ENCODE measurements around the gene TIAM2.
A peak's percentile ranks its signal among the peaks of the same experiment; 100 is the strongest.
"Not testable (repeated sequence)": the region's sequence is repeated elsewhere in the genome, so short reads cannot be mapped to it uniquely, and the experiment has no call there.

TIAM2 gene

DNA sequence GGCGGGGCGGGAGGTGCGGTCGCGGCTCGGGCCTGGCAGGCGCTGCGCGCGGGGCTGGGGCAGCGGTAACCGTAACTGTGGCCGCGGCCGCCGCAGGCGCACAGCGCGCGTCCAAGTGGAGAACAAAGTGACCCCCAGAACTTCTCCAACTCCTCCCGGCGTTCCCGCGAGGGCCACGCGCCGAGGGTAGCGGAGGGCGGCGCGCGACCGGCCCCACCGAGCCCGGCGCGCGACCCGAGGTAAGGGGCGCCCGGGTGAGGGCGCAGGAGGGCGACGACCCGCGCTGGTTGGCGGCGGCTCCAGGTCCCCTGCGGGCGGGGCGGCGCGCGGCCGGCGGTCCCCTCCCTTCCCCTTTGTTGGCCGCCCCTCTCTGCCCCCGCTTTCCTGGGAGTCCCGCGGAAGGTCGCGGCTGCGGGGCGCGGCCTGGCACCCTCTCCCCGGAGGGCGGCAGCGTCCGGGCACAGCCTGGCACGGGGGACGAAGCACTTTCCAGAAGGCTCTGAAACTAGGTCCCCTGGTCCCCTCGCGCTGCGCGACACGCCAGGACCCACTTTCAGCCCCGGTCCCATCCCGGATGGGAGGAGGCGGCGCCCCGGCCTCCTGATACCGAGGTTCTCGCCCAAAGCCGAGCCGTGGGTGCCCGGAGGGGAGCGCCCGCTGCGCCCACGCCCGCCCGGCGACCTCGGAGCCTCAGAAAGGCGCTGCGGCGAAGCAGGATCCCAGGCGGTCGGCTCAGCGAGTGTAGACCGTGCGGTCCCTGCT lies at the start of gene TIAM2:
Gene TIAM2, plus strand, starts transcription at position 62 of the 762 bp plus-strand sequence. CDS start 133,909 bp downstream, outside the sequence.
- DNase-seq (ENCODE audit: low spot score in 2 of 2), result no peak
- Mint-ChIP-seq H3K4me1 (no peaks in the 10 kb centered on the region), H3K36me3 (ENCODE audit: insufficient read depth) (no peaks in the 10 kb centered on the region), H3K9me3 (no peaks in the 10 kb centered on the region), H3K27me3 (peaks cover 36% of the 10 kb centered on the region), H3K27ac (ENCODE audit: low read depth) (no peak within 1 kb of the TSS), H3K4me3 (peak within 1 kb of the TSS; percentile 55)
- no peak for ATAC-seq (replicated peaks; ENCODE audit: extremely low read depth, poor library complexity, severe bottlenecking)

DNA sequence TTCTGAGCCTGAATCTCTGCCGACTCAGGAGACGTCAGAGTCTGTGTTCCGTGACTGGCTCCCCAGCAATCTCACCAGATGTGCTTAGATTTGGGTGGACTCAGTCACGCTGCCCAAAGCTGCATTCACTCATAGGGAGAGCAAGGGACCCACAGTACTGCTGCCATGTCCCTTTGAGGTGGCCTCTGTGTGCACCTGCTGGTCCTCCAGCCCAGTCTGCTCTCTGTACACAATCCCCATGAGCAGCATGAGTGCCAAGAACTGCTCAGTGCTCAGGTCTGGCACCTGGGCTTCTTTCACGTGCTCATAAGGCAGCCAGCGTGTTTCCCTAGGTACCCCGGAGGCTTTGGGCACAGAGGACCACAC lies 44.2 kb upstream of the TIAM2 start:
- H3K36me3 Mint-ChIP-seq (ENCODE audit: insufficient read depth), result peaks cover 12% of the 10 kb centered on the region
- H3K27ac Mint-ChIP-seq (ENCODE audit: low read depth), result peak overlapping the region; percentile 23
- H3K27me3 Mint-ChIP-seq, result no peaks in the 10 kb centered on the region
- H3K4me3 Mint-ChIP-seq, result no peak overlapping the region
- no peaks in the 10 kb centered on the region for H3K9me3 Mint-ChIP-seq
- H3K4me1 Mint-ChIP-seq, result peaks cover 41% of the 10 kb centered on the region
- ATAC-seq (replicated peaks; ENCODE audit: extremely low read depth, poor library complexity, severe bottlenecking) (peak; percentile 37), DNase-seq (ENCODE audit: low spot score in 2 of 2) (no peak)

DNA sequence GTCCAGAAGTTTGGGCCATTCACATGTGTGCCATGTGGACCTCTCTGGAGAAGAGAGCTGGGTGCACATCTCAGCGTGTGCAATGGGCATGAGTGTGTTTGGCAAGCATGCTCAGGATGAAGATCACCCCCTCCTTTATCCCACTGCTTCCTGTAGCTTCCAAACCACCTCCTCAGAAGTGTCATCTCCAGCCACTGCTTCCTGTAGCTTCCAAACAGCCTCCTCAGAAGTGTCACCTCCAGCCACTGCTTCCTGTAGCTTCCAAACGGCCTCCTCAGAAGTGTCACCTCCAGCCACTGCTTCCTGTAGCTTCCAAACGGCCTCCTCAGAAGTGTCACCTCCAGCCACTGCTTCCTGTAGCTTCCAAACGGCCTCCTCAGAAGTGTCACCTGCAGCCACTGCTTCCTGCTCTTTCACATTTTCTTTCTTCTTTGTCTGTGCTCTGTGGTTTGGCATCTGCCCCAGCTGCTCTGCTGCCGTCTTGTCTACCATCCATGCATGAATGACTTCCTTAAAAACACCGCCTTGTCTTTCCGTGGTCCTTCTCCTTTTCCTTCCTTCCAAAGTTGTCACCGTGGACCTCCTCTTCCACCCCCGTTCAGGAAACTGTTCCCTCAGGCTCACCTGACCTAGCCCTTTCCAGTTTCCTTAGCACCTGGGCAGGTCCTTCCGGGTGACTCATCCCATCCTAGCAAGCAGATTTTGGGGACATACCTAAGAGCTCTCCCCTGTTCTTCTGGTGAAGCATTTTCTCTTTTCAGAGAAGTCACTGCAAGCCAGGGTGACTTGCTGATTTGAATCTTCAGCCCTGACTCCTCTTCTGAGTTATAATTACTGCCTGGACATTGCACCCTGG lies 43.5 kb upstream of the TIAM2 start:
- no peaks in the 10 kb centered on the region for H3K27me3 Mint-ChIP-seq
- H3K4me3 Mint-ChIP-seq, result peak overlapping the region; percentile 47
- H3K36me3 Mint-ChIP-seq (ENCODE audit: insufficient read depth), result peaks cover 12% of the 10 kb centered on the region
- H3K9me3 Mint-ChIP-seq, result no peaks in the 10 kb centered on the region
- peak overlapping the region; percentile 89 for H3K27ac Mint-ChIP-seq (ENCODE audit: low read depth)
- ATAC-seq (replicated peaks; ENCODE audit: extremely low read depth, poor library complexity, severe bottlenecking), result peak; percentile 83
- DNase-seq (ENCODE audit: low spot score in 2 of 2), result peak in 1 of 2 donors; percentile 57
- H3K4me1 Mint-ChIP-seq, result peaks cover 41% of the 10 kb centered on the region

DNA sequence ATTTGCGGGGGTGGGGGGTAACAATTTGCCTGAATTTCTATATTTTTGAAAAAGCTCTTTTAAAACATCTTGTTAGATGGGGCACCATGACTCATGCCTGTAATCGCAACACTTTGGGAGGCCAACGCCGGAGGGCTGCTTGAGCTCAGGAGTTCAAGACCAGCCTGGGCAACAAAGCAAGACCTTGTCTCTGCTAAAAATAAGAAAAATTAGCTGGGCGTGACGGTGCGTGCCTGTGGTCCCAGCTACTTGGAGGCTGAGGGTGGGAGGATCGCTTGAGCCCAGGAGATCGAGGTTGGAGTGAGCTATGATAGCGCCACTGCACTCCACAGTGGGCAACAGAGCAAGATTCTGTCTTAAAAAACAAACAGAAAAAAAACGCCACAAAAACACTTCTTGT lies 41.5 kb upstream of the TIAM2 start:
- H3K4me3 Mint-ChIP-seq, result no peak overlapping the region
- no peak overlapping the region for H3K27ac Mint-ChIP-seq (ENCODE audit: low read depth)
- no peak for DNase-seq (ENCODE audit: low spot score in 2 of 2)
- peaks cover 41% of the 10 kb centered on the region for H3K4me1 Mint-ChIP-seq
- no peak for ATAC-seq (replicated peaks; ENCODE audit: extremely low read depth, poor library complexity, severe bottlenecking)
- peaks cover 13% of the 10 kb centered on the region for H3K36me3 Mint-ChIP-seq (ENCODE audit: insufficient read depth)
- H3K9me3 Mint-ChIP-seq, result no peaks in the 10 kb centered on the region
- no peaks in the 10 kb centered on the region for H3K27me3 Mint-ChIP-seq

DNA sequence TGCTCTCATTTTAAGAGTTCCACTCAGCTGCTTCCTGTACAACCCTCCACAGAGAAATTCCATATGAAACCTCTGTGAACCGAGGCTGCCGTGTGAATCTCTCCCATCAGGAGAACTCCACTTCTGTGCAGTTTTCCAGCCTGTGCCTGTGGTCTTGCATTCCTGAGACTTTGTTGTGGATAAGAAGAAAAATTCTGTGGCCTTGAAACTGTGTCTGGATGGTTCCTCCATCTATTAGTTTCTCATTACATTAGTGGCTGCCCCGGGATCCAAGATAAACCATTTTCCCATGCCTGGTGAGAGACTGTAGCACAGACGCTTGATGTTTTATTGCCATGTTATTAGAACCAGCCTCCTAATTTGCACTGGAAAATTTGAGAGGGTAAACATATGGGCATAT lies 40.8 kb upstream of the TIAM2 start:
- no peak overlapping the region for H3K27ac Mint-ChIP-seq (ENCODE audit: low read depth)
- DNase-seq (ENCODE audit: low spot score in 2 of 2) (no peak), ATAC-seq (replicated peaks; ENCODE audit: extremely low read depth, poor library complexity, severe bottlenecking) (no peak)
- H3K36me3 Mint-ChIP-seq (ENCODE audit: insufficient read depth), result peaks cover 11% of the 10 kb centered on the region
- no peak overlapping the region for H3K4me3 Mint-ChIP-seq
- peaks cover 39% of the 10 kb centered on the region for H3K4me1 Mint-ChIP-seq
- no peaks in the 10 kb centered on the region for H3K9me3 Mint-ChIP-seq
- H3K27me3 Mint-ChIP-seq, result no peaks in the 10 kb centered on the region

DNA sequence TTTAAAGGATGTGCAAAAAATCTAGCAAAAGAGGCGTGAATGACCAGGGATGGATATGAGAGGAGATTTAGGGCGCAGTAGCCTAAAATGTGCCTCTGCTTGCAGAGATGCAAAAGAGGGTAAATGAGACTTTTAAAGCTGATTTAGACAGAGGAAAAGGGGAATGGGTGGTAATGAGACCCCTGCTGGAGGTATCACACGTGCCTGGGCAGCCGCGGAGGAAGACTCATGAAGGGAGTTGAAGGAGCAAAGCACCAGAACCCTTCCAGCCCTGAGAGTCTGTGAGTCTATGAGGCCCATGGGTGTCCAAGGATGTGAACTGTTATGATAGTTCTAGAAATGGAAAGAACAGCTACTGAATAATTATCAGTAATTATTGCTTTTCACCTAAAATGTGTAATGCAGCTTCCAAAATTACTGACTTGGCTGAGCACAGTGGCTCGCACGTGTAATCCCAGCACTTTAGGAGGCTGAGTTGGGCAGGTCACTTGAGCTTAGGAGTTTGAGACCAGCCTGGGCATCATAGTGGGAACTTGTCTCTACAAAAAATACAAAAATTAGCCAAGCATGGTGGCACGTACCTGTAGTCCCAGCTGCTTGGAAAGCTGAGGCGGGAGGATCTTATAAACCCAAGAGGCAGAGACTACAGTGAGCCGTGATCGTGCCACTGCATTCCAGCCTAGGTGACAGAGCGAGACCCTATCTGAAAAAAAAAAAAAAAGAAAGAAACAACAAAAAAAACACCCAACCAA lies 38.2 kb upstream of the TIAM2 start:
- no peaks in the 10 kb centered on the region for H3K9me3 Mint-ChIP-seq
- H3K36me3 Mint-ChIP-seq (ENCODE audit: insufficient read depth), result peaks cover 4% of the 10 kb centered on the region
- H3K4me1 Mint-ChIP-seq, result peaks cover 17% of the 10 kb centered on the region
- H3K27ac Mint-ChIP-seq (ENCODE audit: low read depth), result no peak overlapping the region
- H3K27me3 Mint-ChIP-seq, result no peaks in the 10 kb centered on the region
- DNase-seq (ENCODE audit: low spot score in 2 of 2) (no peak), ATAC-seq (replicated peaks; ENCODE audit: extremely low read depth, poor library complexity, severe bottlenecking) (no peak)
- no peak overlapping the region for H3K4me3 Mint-ChIP-seq

DNA sequence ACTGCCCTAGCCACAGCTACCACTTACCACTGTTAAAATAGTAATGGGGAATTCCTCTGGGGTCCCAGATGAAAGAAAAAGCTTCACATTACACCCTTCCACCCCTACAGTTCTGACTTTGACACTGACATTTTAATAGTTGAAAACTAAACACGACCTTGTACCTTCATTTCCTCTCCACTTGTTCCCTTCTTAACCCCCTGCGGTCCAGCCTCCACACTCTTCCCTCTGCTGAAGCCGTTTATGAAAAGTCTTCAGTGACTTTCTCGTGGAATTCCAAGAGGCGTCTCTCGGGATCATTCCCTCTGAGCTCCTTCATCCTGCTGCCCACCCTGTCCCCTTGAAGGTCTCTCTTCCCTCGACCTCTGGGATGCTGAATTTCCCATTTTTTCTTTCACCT lies 36.6 kb upstream of the TIAM2 start:
- Mint-ChIP-seq H3K4me1 (peaks cover 6% of the 10 kb centered on the region), H3K4me3 (no peak overlapping the region), H3K27me3 (no peaks in the 10 kb centered on the region), H3K36me3 (ENCODE audit: insufficient read depth) (peaks cover 5% of the 10 kb centered on the region), H3K27ac (ENCODE audit: low read depth) (no peak overlapping the region), H3K9me3 (no peaks in the 10 kb centered on the region)
- ATAC-seq (replicated peaks; ENCODE audit: extremely low read depth, poor library complexity, severe bottlenecking), result no peak
- no peak for DNase-seq (ENCODE audit: low spot score in 2 of 2)

DNA sequence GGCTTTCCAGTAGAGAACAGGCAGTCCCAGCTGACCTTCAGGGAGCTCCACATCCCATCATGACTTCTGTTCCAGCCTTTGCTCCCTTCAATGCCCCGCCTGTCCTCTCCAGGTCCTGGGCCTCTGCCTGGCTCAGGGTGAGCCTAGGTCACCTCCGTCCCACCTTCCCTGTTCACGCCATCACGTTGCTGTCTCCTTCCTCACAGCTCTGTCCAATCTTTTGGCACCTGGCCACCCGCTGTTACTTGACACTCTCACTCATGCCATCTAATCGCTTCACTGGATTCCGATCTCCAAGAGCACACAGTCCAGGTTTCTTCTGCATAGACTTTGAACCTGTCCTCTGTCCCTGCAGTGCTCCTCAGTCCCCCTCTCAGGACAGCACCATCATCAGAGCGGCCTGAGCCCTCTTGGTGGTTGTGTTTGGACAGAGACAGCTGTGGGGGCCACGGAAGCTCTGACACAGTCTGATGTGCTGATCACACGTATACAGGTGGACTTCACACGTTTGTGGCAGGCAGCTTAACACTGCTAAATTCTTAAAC lies 34.7 kb upstream of the TIAM2 start:
- ATAC-seq (replicated peaks; ENCODE audit: extremely low read depth, poor library complexity, severe bottlenecking) (no peak), DNase-seq (ENCODE audit: low spot score in 2 of 2) (no peak)
- H3K27me3 Mint-ChIP-seq, result no peaks in the 10 kb centered on the region
- peaks cover 6% of the 10 kb centered on the region for H3K4me1 Mint-ChIP-seq
- H3K36me3 Mint-ChIP-seq (ENCODE audit: insufficient read depth), result peaks cover 6% of the 10 kb centered on the region
- H3K27ac Mint-ChIP-seq (ENCODE audit: low read depth), result peak overlapping the region; percentile 7
- no peak overlapping the region for H3K4me3 Mint-ChIP-seq
- no peaks in the 10 kb centered on the region for H3K9me3 Mint-ChIP-seq

DNA sequence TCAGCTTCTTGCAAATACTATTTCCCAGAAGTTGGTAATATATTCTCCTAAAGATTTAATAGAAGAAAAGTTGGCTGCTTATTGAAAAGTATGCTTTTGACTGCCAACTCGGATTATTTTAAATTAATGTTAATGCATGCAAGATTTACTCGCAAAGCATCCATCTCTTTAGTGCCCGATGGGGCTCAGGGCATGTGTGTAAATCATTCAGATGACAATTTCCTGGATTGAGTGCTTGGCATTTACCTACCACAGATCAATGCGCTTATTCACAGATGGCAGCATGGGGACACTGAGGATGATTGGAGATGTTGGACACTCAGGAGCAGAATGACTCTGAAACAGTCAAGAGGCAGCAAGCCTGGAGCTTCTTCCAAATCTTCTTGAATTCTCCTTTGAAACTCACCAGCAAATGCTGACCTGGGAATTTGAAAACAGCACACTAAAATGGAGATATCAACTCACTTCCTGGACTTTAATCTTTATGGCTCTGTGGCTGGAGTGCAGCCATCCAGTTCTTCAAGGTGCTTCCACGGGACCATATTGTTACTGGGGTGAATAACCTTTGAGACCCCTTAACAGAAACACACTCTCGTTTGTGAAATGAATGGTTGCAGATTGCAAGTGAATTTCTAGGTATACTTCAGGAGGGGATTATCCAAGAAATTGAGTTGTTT lies 34.1 kb upstream of the TIAM2 start:
- Mint-ChIP-seq H3K36me3 (ENCODE audit: insufficient read depth) (peaks cover 5% of the 10 kb centered on the region), H3K9me3 (no peaks in the 10 kb centered on the region), H3K27me3 (no peaks in the 10 kb centered on the region), H3K4me3 (no peak overlapping the region), H3K27ac (ENCODE audit: low read depth) (no peak overlapping the region), H3K4me1 (peaks cover 6% of the 10 kb centered on the region)
- DNase-seq (ENCODE audit: low spot score in 2 of 2) (no peak), ATAC-seq (replicated peaks; ENCODE audit: extremely low read depth, poor library complexity, severe bottlenecking) (no peak)

DNA sequence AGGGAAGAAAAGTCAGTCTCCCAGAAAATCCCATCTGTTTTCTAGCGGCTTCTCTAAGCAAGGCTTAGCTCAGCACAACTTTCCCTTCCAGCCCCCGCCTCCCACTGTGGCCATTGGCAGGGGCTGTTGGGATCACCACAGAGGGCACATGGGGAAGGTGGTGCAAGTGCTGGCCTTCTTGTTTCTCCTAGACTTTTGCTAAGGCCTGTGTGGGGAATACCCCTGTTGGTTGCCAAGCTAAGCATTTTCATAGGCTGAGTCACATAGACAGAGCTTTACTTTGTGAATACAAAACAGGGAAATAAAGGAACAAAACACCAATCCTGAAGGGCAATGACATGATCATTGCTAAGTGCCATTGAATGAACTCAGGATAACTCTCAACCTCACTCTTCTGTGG lies 32.4 kb upstream of the TIAM2 start:
- no peak for ATAC-seq (replicated peaks; ENCODE audit: extremely low read depth, poor library complexity, severe bottlenecking)
- H3K27me3 Mint-ChIP-seq, result no peaks in the 10 kb centered on the region
- no peak for DNase-seq (ENCODE audit: low spot score in 2 of 2)
- peaks cover 5% of the 10 kb centered on the region for H3K36me3 Mint-ChIP-seq (ENCODE audit: insufficient read depth)
- no peak overlapping the region for H3K27ac Mint-ChIP-seq (ENCODE audit: low read depth)
- peaks cover 6% of the 10 kb centered on the region for H3K4me1 Mint-ChIP-seq
- H3K4me3 Mint-ChIP-seq, result no peak overlapping the region
- no peaks in the 10 kb centered on the region for H3K9me3 Mint-ChIP-seq

DNA sequence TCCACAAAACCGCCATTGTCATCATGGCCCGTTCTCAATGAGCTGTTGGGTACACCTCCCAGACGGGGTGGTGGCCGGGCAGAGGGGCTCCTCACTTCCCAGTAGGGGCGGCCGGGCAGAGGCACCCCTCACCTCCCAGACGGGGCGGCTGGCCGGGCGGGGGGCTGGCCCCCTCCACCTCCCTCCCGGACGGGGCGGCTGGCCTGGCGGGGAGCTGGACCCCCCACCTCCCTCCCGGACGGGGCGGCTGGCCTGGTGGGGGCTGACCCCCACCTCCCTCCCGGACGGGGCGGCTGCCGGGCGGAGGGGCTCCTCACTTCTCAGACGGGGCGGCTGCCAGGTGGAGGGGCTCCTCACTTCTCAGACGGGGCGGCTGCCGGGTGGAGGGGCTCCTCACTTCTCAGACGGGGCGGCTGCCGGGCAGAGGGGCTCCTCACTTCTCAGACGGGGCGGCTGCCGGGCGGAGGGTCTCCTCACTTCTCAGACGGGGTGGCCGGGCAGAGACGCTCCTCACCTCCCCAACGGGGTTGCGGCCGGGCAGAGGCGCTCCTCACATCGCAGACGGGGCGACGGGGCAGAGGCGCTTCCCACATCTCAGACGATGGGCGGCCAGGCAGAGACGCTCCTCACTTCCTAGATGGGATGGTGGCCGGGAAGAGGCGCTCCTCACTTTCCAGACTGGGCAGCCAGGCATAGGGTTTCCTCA lies 28.9 kb upstream of the TIAM2 start:
- not testable (repeated sequence) for H3K4me3 Mint-ChIP-seq; ATAC-seq (replicated peaks; ENCODE audit: extremely low read depth, poor library complexity, severe bottlenecking); H3K4me1 Mint-ChIP-seq

More for the DNA sequence above, 28.9 kb upstream of the TIAM2 start:
- not testable (repeated sequence) for H3K27me3 Mint-ChIP-seq; H3K27ac Mint-ChIP-seq (ENCODE audit: low read depth); H3K36me3 Mint-ChIP-seq (ENCODE audit: insufficient read depth); DNase-seq (ENCODE audit: low spot score in 2 of 2); H3K9me3 Mint-ChIP-seq
